Measurements from ENCODE around the gene OSR1. TPM values are rescaled to one million over a fixed set of nuclear protein-coding genes. Genes with fewer than 3 reads are reported as not detected.
A peak's percentile ranks its signal among the peaks of the same experiment; 100 is the strongest.
"Not testable (repeated sequence)": the region's sequence is repeated elsewhere in the genome, so short reads cannot be mapped to it uniquely, and the experiment has no call there.

The OSR1 gene
- 3.5 TPM for polyA plus RNA-seq (2013, experiment 1 of 2; ENCODE audit: insufficient read length)
- polyA plus RNA-seq (2013, experiment 2 of 2; ENCODE audit: insufficient read length): 4.0 TPM

GRCh38 chr2:19358242-19359020, at the start of gene OSR1:
Gene OSR1 (minus strand): TSS chr2:19358623. CDS start chr2:19353805, 4,818 bp downstream.
- DNase-seq: peak; percentile 84

- no peak for DNase-seq
These were observed 45.4 kb upstream of the OSR1 start for GRCh38 chr2:19403785-19404184.

GRCh38 chr2:19392191-19392590, 33.8 kb upstream of the OSR1 start:
- no peak for DNase-seq

GRCh38 chr2:19389469-19389868, 31.0 kb upstream of the OSR1 start:
- DNase-seq: not testable (repeated sequence)

- DNase-seq: no peak
These were observed 22.1 kb upstream of the OSR1 start for GRCh38 chr2:19380532-19380931.

GRCh38 chr2:19378939-19379338, 20.5 kb upstream of the OSR1 start:
- no peak for DNase-seq

- DNase-seq: no peak
These were observed 19.3 kb upstream of the OSR1 start for GRCh38 chr2:19377717-19378116.

- DNase-seq: no peak
These were observed 14.9 kb upstream of the OSR1 start for GRCh38 chr2:19373352-19373751.

- DNase-seq: no peak
These were observed 13.7 kb upstream of the OSR1 start for GRCh38 chr2:19371996-19372582.

GRCh38 chr2:19369341-19369955, 11.0 kb upstream of the OSR1 start:
- DNase-seq: peak; percentile 70

GRCh38 chr2:19368760-19369159, 10.3 kb upstream of the OSR1 start:
- DNase-seq: no peak

GRCh38 chr2:19367326-19367725, 8.9 kb upstream of the OSR1 start:
- DNase-seq: no peak

GRCh38 chr2:19365126-19365525, 6.7 kb upstream of the OSR1 start:
- no peak for DNase-seq

GRCh38 chr2:19364014-19364413, 5.6 kb upstream of the OSR1 start:
- DNase-seq: no peak

GRCh38 chr2:19363474-19363778, 5.0 kb upstream of the OSR1 start:
- DNase-seq: no peak

- DNase-seq: peak; percentile 87
These were observed 4.5 kb upstream of the OSR1 start for GRCh38 chr2:19362755-19363473.

GRCh38 chr2:19362094-19362754, 3.8 kb upstream of the OSR1 start:
- peak; percentile 17 for DNase-seq

GRCh38 chr2:19361325-19361990, 3.0 kb upstream of the OSR1 start:
- DNase-seq: peak; percentile 30

GRCh38 chr2:19360966-19361321, 2.5 kb upstream of the OSR1 start:
- DNase-seq: no peak

- DNase-seq: no peak
These were observed 2.0 kb upstream of the OSR1 start for GRCh38 chr2:19360266-19360965.

GRCh38 chr2:19359456-19359855, 1.0 kb upstream of the OSR1 start:
- no peak for DNase-seq

- no peak for DNase-seq
These were observed 566 bp upstream of the OSR1 start for GRCh38 chr2:19359021-19359357.

Measured in fibroblast of skin of scalp (primary cell).